GM18858 (cell line): ENCODE measurements around the gene EEF1B2.
"Not testable (repeated sequence)": the region's sequence is repeated elsewhere in the genome, so short reads cannot be mapped to it uniquely, and the experiment has no call there.

ENCODE experiments used
- ATAC-seq: cut with Tn5 transposase; IDR thresholded peaks from one replicate; pipeline ENCODE4 v1.9.1; 2021; ENCODE audit not compliant: unreplicated experiment

EEF1B2 gene

GRCh38 chr2:206159346-206160124 lies at the start of gene EEF1B2, which contains the start of gene NDUFS1:
Gene EEF1B2 (plus strand): TSS chr2:206159895. CDS start chr2:206159980, 85 bp downstream.
Gene NDUFS1 (minus strand): TSS chr2:206159444. CDS start chr2:206153678, 5,766 bp downstream.
- ATAC-seq: peak; percentile 88

- no peak for ATAC-seq
Observed at GRCh38 chr2:206112108-206112507, 47.6 kb upstream of the EEF1B2 start.

GRCh38 chr2:206112846-206113547 lies 46.7 kb upstream of the EEF1B2 start:
- ATAC-seq: no peak

GRCh38 chr2:206115026-206115578 lies 44.6 kb upstream of the EEF1B2 start:
- no peak for ATAC-seq

- ATAC-seq: no peak
Observed at GRCh38 chr2:206116278-206116677, 43.4 kb upstream of the EEF1B2 start.

- ATAC-seq: not testable (repeated sequence)
Observed at GRCh38 chr2:206122569-206122968, 37.1 kb upstream of the EEF1B2 start.

GRCh38 chr2:206125901-206126300 lies 33.8 kb upstream of the EEF1B2 start:
- ATAC-seq: no peak

GRCh38 chr2:206127656-206128055 lies 32.0 kb upstream of the EEF1B2 start:
- no peak for ATAC-seq

- ATAC-seq: no peak
Observed at GRCh38 chr2:206143451-206143850, 16.2 kb upstream of the EEF1B2 start.

GRCh38 chr2:206144383-206144782 lies 15.3 kb upstream of the EEF1B2 start:
- no peak for ATAC-seq

- ATAC-seq: no peak
Observed at GRCh38 chr2:206145665-206146064, 14.0 kb upstream of the EEF1B2 start.

- ATAC-seq: no peak
Observed at GRCh38 chr2:206149330-206149729, 10.4 kb upstream of the EEF1B2 start.

GRCh38 chr2:206150168-206150567 lies 9.5 kb upstream of the EEF1B2 start:
- ATAC-seq: no peak

GRCh38 chr2:206150631-206151030 lies 9.1 kb upstream of the EEF1B2 start:
- ATAC-seq: no peak

GRCh38 chr2:206154197-206154596 lies 5.5 kb upstream of the EEF1B2 start:
- peak; percentile 50 for ATAC-seq

- not testable (repeated sequence) for ATAC-seq
Observed at GRCh38 chr2:206157014-206157413, 2.7 kb upstream of the EEF1B2 start.

- no peak for ATAC-seq
Observed at GRCh38 chr2:206158563-206159345, 941 bp upstream of the EEF1B2 start.

- ATAC-seq: peak; percentile 26
Observed at GRCh38 chr2:206160125-206160806, 571 bp downstream of the EEF1B2 start.

- ATAC-seq: no peak
Observed at GRCh38 chr2:206160807-206161179, 1.1 kb downstream of the EEF1B2 start.

- ATAC-seq: not testable (repeated sequence)
Observed at GRCh38 chr2:206162401-206162800, 2.7 kb downstream of the EEF1B2 start.
